ENCODE data around the gene USP37. TPM values are rescaled to one million over a fixed set of nuclear protein-coding genes. Genes with fewer than 3 reads are reported as not detected.

USP37 gene
- total and polyA plus RNA-seq, 2 of the 13 experiments (the other 11 are each of a cell fraction or from before 2014, with no cell fraction given), result 6.5 to 30.6 TPM

DNA sequence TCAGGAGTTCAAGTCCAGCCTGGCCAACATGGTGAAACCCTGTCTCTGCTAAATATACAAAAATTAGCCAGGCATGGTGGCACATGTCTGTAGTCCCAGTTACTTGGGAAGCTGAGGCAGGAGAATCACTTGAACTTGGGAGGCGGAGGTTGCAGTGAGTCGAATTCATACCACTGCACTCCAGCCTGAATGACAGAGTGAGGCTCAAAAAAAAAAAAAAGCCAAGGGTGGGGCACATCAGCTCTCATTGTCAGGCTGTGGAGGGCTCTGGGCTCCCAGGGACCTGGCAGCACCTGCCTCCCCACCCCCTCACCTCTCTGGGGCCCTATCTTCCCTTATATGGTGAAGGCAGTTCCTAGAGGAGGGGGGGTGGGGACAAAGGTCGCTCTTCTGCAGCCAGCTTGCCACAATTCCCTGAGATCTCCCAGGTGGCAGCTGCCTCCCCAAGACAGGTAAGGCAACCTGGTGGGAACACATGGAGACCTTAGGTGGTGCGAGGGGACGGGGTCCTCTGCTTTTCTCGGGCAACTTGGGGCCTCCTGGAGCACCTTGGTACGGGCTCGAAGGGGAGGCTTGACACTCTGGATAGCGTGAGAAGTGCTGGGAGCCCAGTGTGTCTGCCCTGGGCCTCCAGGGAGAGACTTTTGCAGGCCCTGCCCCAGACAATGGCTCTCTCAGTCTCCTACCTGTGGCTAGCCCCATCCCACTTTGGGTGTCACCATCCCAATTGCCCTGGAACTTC lies 149.3 kb downstream of the USP37 start, which contains the start of gene VIL1 (continued):
- TF ChIP-seq, protein P1, sequence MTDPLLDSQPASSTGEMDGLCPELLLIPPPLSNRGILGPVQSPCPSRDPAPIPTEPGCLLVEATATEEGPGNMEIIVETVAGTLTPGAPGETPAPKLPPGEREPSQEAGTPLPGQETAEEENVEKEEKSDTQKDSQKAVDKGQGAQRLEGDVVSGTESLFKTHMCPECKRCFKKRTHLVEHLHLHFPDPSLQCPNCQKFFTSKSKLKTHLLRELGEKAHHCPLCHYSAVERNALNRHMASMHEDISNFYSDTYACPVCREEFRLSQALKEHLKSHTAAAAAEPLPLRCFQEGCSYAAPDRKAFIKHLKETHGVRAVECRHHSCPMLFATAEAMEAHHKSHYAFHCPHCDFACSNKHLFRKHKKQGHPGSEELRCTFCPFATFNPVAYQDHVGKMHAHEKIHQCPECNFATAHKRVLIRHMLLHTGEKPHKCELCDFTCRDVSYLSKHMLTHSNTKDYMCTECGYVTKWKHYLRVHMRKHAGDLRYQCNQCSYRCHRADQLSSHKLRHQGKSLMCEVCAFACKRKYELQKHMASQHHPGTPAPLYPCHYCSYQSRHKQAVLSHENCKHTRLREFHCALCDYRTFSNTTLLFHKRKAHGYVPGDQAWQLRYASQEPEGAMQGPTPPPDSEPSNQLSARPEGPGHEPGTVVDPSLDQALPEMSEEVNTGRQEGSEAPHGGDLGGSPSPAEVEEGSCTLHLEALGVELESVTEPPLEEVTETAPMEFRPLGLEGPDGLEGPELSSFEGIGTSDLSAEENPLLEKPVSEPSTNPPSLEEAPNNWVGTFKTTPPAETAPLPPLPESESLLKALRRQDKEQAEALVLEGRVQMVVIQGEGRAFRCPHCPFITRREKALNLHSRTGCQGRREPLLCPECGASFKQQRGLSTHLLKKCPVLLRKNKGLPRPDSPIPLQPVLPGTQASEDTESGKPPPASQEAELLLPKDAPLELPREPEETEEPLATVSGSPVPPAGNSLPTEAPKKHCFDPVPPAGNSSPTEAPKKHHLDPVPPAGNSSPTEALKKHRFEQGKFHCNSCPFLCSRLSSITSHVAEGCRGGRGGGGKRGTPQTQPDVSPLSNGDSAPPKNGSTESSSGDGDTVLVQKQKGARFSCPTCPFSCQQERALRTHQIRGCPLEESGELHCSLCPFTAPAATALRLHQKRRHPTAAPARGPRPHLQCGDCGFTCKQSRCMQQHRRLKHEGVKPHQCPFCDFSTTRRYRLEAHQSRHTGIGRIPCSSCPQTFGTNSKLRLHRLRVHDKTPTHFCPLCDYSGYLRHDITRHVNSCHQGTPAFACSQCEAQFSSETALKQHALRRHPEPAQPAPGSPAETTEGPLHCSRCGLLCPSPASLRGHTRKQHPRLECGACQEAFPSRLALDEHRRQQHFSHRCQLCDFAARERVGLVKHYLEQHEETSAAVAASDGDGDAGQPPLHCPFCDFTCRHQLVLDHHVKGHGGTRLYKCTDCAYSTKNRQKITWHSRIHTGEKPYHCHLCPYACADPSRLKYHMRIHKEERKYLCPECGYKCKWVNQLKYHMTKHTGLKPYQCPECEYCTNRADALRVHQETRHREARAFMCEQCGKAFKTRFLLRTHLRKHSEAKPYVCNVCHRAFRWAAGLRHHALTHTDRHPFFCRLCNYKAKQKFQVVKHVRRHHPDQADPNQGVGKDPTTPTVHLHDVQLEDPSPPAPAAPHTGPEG (CRISPR knock-in tag; IDR thresholded peaks at IDR 0.05), result peak; percentile 37; the same call in 1 of the 2 replicates
- TF ChIP-seq, protein P2, sequence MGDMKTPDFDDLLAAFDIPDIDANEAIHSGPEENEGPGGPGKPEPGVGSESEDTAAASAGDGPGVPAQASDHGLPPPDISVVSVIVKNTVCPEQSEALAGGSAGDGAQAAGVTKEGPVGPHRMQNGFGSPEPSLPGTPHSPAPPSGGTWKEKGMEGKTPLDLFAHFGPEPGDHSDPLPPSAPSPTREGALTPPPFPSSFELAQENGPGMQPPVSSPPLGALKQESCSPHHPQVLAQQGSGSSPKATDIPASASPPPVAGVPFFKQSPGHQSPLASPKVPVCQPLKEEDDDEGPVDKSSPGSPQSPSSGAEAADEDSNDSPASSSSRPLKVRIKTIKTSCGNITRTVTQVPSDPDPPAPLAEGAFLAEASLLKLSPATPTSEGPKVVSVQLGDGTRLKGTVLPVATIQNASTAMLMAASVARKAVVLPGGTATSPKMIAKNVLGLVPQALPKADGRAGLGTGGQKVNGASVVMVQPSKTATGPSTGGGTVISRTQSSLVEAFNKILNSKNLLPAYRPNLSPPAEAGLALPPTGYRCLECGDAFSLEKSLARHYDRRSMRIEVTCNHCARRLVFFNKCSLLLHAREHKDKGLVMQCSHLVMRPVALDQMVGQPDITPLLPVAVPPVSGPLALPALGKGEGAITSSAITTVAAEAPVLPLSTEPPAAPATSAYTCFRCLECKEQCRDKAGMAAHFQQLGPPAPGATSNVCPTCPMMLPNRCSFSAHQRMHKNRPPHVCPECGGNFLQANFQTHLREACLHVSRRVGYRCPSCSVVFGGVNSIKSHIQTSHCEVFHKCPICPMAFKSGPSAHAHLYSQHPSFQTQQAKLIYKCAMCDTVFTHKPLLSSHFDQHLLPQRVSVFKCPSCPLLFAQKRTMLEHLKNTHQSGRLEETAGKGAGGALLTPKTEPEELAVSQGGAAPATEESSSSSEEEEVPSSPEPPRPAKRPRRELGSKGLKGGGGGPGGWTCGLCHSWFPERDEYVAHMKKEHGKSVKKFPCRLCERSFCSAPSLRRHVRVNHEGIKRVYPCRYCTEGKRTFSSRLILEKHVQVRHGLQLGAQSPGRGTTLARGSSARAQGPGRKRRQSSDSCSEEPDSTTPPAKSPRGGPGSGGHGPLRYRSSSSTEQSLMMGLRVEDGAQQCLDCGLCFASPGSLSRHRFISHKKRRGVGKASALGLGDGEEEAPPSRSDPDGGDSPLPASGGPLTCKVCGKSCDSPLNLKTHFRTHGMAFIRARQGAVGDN (CRISPR knock-in tag; IDR thresholded peaks at IDR 0.05), result peak; percentile 90
- TF ChIP-seq HNF4A (CRISPR knock-in tag; IDR thresholded peaks at IDR 0.05), result peak; percentile 97
- TF ChIP-seq SAP130 (CRISPR knock-in tag; IDR thresholded peaks at IDR 0.05; ENCODE audit: low read depth), result peak; percentile 92
- TF ChIP-seq DPF2 (CRISPR knock-in tag; IDR thresholded peaks at IDR 0.05; ENCODE audit: borderline replicate concordance, low read depth), result peak; percentile 54; the same call in 1 of the 2 replicates
- TF ChIP-seq ZNF501 (CRISPR knock-in tag; IDR thresholded peaks at IDR 0.05), result peak; percentile 37; the same call in 1 of the 2 replicates
- TF ChIP-seq MEIS1 (CRISPR knock-in tag; IDR thresholded peaks at IDR 0.05; ENCODE audit: borderline replicate concordance), result peak; percentile 78; the same call in 1 of the 2 replicates

Data from HepG2 (cell line).